Activated effector memory CD4-positive, alpha-beta T cell treated with Interleukin-2 at 50 U/mL for 16 hours (primary cell): ENCODE results near the gene MRPL12.

Experiments used
- DNase-seq: peaks from one replicate; pipeline ENCODE4 v3.0.0-alpha.2; 2020

MRPL12 gene

GRCh38 chr17:81741594-81742452 lies 38.7 kb downstream of the MRPL12 start:
- no peak for DNase-seq
